GM18520 (cell line): ENCODE measurements around the gene SESN1.
"Not testable (repeated sequence)": the region's sequence is repeated elsewhere in the genome, so short reads cannot be mapped to it uniquely, and the experiment has no call there.

ENCODE experiments used
- ATAC-seq: cut with Tn5 transposase; IDR thresholded peaks from one replicate; pipeline ENCODE4 v1.9.1; 2021; ENCODE audit not compliant: unreplicated experiment

The SESN1 gene

GRCh38 chr6:109002051-109002697, 92.5 kb downstream of the SESN1 start:
- ATAC-seq, result no peak

DNA sequence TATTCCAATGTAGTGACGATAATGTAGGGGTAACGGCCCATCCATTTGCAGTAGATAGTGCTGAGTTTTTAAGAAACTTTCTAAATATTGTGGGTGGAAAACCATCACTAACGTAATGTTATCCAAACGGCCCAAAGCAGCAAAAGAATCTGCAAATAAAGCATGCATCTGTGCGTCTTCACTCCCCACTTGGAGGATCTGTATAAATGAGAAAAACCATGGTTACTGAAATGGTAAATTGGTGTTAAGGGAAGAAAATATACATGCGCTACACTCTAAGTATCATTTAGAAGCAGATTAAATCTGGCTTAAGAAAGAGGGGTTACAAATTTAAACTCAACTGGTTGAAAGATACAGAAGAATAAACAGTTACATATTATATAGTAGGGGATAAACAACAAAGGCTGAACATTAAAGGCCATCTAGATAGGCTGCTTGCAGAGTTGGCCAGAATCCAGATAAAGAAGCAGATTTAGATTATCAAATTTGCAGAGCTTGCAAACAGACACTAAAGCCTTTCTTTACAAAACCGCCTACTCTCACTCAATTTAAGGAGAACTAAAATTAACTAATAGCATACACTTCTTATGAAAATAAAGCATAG, 93.3 kb downstream of the SESN1 start:
- ATAC-seq, result no peak

- no peak for ATAC-seq
Measured at GRCh38 chr6:109000289-109000688, 94.4 kb downstream of the SESN1 start.

DNA sequence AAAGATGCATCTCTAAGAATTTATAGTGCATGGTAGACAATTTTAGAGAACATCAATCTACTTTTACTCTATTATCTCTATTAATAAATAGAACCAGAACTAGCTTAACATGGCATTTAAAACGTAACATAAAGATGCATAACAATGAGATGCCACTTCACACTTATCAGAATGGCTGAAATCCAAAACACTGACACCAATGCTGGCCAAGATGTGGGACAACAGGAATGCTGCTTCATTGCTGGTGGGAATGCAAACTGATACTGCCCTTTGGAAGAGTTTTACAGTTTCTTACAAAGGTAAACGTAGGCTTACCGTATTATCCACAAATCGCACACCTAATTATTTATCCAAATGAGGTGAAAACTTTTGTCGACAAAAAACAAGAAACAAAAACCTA, 95.2 kb downstream of the SESN1 start:
- ATAC-seq, result no peak

DNA sequence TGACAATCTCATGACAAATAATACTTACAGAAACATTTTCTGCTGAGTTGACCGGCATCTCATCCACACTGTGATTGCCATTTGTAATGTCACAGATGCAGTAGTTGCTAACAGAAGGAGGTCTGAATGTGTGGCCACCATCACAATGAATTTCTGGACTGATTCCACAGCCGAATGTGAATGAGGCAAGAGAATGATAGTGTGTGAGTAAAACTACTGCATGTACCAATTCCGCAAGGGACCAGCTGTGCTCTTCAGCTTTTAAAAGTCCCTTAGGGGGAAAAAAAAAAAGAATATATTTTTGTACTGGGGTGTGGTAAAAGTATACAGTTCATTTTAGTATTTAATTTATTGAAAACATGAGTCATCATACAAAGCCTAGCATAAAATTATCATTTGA, 96.2 kb downstream of the SESN1 start:
- ATAC-seq, result no peak

DNA sequence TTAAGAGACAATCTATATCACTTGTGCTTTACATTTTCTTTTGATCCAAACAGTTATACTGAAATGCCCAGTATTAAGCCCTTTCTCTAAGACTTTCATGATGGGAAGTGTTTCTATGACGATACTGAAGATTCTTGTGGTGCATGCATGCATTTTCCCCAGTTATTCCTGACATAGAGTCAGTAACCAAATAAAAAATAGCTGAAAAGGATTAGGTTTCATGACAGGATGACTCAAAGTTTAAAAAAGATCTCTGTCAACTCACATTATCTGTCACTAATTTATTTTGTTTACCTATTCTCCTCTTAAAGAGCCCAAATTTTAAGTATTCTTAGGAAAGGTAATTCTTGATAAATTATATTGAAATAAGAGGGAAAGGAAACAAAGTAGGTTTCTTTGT, 98.4 kb downstream of the SESN1 start:
- no peak for ATAC-seq

- ATAC-seq, result no peak
Measured at GRCh38 chr6:108995296-108995695, 99.3 kb downstream of the SESN1 start.

- no peak for ATAC-seq
Measured at GRCh38 chr6:108993876-108994275, 100.8 kb downstream of the SESN1 start.

DNA sequence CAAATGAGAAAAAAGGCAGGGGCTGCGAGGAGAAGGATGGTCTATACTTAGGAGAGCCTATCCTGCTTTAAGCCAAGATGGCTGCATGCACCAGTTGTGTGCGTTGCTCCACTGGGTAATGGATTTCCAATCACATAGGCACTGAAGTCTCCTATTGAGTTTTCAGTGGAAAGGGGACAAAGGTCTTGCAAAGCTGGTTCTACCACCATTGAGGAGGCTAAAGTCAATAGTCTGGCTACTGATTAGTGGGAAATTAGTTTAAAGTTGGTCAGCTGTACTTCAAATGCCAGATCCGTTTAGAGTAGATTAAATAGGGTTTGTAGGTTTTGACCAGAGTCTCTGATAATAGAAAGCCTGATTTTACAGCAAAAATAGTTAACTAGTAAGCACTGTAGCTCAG, 104.9 kb downstream of the SESN1 start:
- no peak for ATAC-seq

DNA sequence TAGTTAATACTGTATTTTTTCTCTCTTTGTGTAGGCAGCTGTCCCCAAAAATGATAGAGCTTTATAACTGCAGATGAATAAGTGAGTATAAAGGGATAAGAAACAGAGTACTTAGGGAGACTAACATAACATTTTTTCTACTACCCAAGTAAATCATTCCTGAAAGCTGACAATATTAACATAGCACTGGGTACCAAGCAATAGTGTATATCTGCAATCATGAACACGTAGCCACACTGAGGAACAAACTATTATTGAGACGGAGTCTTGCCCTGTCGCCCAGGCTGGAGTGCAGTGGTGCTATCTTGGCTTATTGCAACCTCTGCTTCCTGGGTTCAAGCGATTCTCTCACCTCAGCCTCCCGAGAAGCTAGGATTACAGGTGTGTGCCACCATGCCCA, 105.9 kb downstream of the SESN1 start:
- ATAC-seq, result no peak

GRCh38 chr6:108988296-108988695, 106.3 kb downstream of the SESN1 start:
- no peak for ATAC-seq

- no peak for ATAC-seq
Measured at GRCh38 chr6:108987156-108987555, 107.5 kb downstream of the SESN1 start.

GRCh38 chr6:108985301-108985700, 109.3 kb downstream of the SESN1 start:
- ATAC-seq, result no peak

DNA sequence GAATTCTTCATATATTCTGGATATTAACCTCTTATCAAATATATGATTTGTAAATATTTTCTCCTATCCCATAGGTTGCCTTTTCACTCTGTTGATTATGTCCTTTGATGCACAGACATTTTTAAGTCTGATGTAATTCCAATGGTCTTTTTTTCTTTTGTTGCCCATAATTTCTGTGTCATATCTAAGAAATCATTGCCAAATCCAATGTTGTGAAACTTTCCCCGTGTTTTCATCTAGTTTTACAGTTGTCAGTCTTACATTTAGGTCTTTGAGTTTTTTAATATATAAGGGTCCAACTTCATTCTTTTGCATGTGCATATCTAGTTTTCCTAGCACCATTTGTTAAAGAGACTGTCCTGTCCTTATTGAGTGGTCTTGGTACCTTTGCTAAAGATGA, 111.5 kb downstream of the SESN1 start:
- ATAC-seq, result no peak

DNA sequence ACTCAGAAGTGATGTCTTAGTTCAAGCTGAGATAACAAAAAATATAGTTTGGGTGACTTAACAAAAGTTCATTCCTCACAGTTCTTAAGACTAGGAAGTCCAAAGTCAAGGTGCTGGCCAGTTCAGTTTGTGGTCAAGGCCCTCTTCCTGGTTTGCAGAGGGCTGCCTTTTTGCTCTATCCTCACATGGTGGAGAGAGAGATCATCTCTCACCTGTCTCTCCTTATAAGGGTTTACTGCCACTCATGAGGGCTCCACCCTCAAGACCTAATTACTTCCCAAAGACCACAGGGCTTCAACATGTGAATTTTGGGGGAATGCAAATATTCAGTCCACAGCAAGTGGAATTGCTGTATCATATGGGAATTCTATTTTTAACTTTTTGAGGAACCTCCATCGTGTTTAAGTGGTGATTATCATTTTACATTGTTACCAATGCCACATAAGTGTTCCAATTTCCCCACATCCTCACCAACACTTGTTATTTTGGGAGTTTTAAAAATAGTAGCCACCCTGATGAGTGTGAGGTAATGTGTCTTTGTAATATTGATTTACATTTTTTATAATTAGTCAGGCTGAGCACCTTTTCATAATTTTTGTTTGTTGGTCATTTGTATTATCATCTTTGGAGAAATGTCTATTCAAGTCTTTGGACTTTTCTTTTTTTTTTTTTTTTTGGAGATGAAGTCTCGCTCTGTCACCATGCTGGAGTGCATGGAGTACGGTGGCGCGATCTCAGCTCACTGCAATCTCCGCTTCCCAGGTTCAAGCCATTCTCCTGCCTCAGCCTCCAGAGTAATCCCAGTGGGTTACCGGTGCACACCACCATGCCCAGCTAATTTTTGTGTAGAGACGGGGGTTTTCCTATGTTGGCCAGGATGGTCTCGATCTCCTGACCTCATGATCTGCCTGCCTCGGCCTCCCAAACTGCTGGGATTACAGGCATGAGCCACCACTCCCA, 112.2 kb downstream of the SESN1 start:
- ATAC-seq, result no peak

GRCh38 chr6:108978638-108979037, 116.0 kb downstream of the SESN1 start:
- not testable (repeated sequence) for ATAC-seq

GRCh38 chr6:108974201-108974600, 120.4 kb downstream of the SESN1 start:
- ATAC-seq, result no peak

DNA sequence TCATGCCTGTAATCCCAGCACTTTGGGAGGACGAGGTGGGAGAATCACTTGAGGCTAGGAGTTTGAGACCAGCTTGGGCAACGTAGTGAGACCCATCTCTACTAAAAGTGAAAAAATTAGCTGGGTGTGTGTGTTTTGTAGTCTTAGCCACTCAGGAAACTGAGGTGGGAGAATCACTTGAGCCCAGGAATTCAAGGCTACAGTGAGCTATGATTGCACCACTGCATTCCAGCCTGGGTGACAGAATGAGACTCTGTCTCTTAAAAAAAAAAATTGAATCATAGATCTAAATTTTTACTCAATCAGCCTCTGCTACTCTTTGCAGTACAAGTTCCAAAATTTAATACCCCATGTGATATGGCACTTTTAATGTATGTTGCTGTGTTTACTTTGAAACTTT, 124.9 kb downstream of the SESN1 start:
- ATAC-seq, result no peak

GRCh38 chr6:108968325-108969316, 126.0 kb downstream of the SESN1 start:
- ATAC-seq, result no peak

GRCh38 chr6:108966855-108967755, 127.5 kb downstream of the SESN1 start:
- ATAC-seq, result no peak
